H1 (cell line): ENCODE data around the gene MFAP3L. TPM values are rescaled to one million over a fixed set of nuclear protein-coding genes. Genes with fewer than 3 reads are reported as not detected.

Experiments
- BCL11A ChIP-seq, 2 experiments: IDR thresholded peaks; one replicate each; pipeline ENCODE4 v1.6.1; 2011; ENCODE audit warnings: low read depth in 2 of 2, low read length in 2 of 2, mild to moderate bottlenecking in 2 of 2
- EP300 ChIP-seq, 2 experiments: IDR thresholded peaks; 1 replicate in 1 of 2; 2 replicates in 1 of 2; pipeline ENCODE4 v1.6.1; 2011 to 2012; ENCODE audit warnings: low read depth in 2 of 2, low read length in 2 of 2, mild to moderate bottlenecking in 2 of 2, borderline replicate concordance in 1 of 2, inconsistent platforms in 1 of 2, moderate library complexity in 1 of 2
- KDM1A ChIP-seq: fragments of 200-600, 300-600 bp; sonication (generic); IDR thresholded peaks from 2 replicates; pipeline ENCODE4 v1.7.1; 2016; ENCODE audit warnings: mild to moderate bottlenecking, low read length, borderline replicate concordance
- MAX ChIP-seq: IDR thresholded peaks from 2 replicates; pipeline ENCODE4 v1.6.1; 2012; ENCODE audit warnings: inconsistent platforms
- POLR2A ChIP-seq, 2 experiments: IDR thresholded peaks; 1 replicate in 1 of 2; 2 replicates in 1 of 2; pipeline ENCODE4 v1.6.1; 2011; ENCODE audit warnings: low read depth in 2 of 2, low read length in 2 of 2, mild to moderate bottlenecking in 2 of 2; ENCODE audit errors: control extremely low read depth in 1 of 2
- TBP ChIP-seq: IDR thresholded peaks from 2 replicates; pipeline ENCODE4 v1.6.1; 2011; ENCODE audit warnings: low read depth, low read length, improper control_type of control experiment
- TEAD4 ChIP-seq: IDR thresholded peaks from 2 replicates; pipeline ENCODE4 v1.6.1; 2012; ENCODE audit warnings: low read depth, low read length, inconsistent platforms, mixed read lengths
- polyA plus RNA-seq, 7 experiments: library from polyadenylated mRNA; depleted of rRNA in 3 of 7; stranded (reverse) in 5 of 7; unstranded in 2 of 7; fragments of >200 nt in 5 of 7; fragments of 200-250 nt in 2 of 7; gene quantifications; 1 replicate in 5 of 7; 2 replicates in 1 of 7; 4 replicates in 1 of 7; pipeline versions ENCODE4 v1.2.1 to v1.2.3, GENCODE V29; 2011 to 2013; ENCODE audit warnings: missing spikeins in 2 of 7, mixed read lengths in 2 of 7
- total RNA-seq: library from RNA; stranded (reverse); fragmentation: NEBNext Ultra II Directional; extraction: Animal tissue kit (Norgen Biotek cat#: 25700); gene quantifications from 2 replicates; pipeline ENCODE4 v1.2.1, GENCODE V29; 2021
- TF ChIP-seq, protein P1 (sequence below): fragments of 300-600 bp; sonication (generic); IDR thresholded peaks from 2 replicates; pipeline ENCODE4 v1.7.1; 2012; ENCODE audit warnings: low read length, moderate library complexity, mild to moderate bottlenecking, inconsistent platforms; ENCODE audit not compliant: insufficient replicate concordance
- TF ChIP-seq, protein P2 (sequence below): IDR thresholded peaks from 2 replicates; pipeline ENCODE4 v1.6.1; 2011; ENCODE audit warnings: low read depth, mild to moderate bottlenecking, low read length; ENCODE audit not compliant: insufficient read depth

The MFAP3L gene
- total and polyA plus RNA-seq, 2 of the 8 experiments (the other 6 are each of a cell fraction or from before 2014, with no cell fraction given): 7.0 to 9.8 TPM

- TF ChIP-seq, protein P1, sequence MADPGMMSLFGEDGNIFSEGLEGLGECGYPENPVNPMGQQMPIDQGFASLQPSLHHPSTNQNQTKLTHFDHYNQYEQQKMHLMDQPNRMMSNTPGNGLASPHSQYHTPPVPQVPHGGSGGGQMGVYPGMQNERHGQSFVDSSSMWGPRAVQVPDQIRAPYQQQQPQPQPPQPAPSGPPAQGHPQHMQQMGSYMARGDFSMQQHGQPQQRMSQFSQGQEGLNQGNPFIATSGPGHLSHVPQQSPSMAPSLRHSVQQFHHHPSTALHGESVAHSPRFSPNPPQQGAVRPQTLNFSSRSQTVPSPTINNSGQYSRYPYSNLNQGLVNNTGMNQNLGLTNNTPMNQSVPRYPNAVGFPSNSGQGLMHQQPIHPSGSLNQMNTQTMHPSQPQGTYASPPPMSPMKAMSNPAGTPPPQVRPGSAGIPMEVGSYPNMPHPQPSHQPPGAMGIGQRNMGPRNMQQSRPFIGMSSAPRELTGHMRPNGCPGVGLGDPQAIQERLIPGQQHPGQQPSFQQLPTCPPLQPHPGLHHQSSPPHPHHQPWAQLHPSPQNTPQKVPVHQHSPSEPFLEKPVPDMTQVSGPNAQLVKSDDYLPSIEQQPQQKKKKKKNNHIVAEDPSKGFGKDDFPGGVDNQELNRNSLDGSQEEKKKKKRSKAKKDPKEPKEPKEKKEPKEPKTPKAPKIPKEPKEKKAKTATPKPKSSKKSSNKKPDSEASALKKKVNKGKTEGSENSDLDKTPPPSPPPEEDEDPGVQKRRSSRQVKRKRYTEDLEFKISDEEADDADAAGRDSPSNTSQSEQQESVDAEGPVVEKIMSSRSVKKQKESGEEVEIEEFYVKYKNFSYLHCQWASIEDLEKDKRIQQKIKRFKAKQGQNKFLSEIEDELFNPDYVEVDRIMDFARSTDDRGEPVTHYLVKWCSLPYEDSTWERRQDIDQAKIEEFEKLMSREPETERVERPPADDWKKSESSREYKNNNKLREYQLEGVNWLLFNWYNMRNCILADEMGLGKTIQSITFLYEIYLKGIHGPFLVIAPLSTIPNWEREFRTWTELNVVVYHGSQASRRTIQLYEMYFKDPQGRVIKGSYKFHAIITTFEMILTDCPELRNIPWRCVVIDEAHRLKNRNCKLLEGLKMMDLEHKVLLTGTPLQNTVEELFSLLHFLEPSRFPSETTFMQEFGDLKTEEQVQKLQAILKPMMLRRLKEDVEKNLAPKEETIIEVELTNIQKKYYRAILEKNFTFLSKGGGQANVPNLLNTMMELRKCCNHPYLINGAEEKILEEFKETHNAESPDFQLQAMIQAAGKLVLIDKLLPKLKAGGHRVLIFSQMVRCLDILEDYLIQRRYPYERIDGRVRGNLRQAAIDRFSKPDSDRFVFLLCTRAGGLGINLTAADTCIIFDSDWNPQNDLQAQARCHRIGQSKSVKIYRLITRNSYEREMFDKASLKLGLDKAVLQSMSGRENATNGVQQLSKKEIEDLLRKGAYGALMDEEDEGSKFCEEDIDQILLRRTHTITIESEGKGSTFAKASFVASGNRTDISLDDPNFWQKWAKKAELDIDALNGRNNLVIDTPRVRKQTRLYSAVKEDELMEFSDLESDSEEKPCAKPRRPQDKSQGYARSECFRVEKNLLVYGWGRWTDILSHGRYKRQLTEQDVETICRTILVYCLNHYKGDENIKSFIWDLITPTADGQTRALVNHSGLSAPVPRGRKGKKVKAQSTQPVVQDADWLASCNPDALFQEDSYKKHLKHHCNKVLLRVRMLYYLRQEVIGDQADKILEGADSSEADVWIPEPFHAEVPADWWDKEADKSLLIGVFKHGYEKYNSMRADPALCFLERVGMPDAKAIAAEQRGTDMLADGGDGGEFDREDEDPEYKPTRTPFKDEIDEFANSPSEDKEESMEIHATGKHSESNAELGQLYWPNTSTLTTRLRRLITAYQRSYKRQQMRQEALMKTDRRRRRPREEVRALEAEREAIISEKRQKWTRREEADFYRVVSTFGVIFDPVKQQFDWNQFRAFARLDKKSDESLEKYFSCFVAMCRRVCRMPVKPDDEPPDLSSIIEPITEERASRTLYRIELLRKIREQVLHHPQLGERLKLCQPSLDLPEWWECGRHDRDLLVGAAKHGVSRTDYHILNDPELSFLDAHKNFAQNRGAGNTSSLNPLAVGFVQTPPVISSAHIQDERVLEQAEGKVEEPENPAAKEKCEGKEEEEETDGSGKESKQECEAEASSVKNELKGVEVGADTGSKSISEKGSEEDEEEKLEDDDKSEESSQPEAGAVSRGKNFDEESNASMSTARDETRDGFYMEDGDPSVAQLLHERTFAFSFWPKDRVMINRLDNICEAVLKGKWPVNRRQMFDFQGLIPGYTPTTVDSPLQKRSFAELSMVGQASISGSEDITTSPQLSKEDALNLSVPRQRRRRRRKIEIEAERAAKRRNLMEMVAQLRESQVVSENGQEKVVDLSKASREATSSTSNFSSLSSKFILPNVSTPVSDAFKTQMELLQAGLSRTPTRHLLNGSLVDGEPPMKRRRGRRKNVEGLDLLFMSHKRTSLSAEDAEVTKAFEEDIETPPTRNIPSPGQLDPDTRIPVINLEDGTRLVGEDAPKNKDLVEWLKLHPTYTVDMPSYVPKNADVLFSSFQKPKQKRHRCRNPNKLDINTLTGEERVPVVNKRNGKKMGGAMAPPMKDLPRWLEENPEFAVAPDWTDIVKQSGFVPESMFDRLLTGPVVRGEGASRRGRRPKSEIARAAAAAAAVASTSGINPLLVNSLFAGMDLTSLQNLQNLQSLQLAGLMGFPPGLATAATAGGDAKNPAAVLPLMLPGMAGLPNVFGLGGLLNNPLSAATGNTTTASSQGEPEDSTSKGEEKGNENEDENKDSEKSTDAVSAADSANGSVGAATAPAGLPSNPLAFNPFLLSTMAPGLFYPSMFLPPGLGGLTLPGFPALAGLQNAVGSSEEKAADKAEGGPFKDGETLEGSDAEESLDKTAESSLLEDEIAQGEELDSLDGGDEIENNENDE: no peak
- TF ChIP-seq EP300 (IDR thresholded peaks at IDR 0.05; ENCODE audit: borderline replicate concordance in 1 of 2, low read depth in 2 of 2, low read length in 2 of 2) (no peak), KDM1A (no peak), TBP (no peak), POLR2A (IDR thresholded peaks at IDR 0.05; ENCODE audit: control extremely low read depth in 1 of 2, low read depth in 2 of 2, low read length in 2 of 2) (no peak), BCL11A (IDR thresholded peaks at IDR 0.05; ENCODE audit: low read depth in 2 of 2, low read length in 2 of 2) (no peak), TEAD4 (no peak), MAX (no peak)
- TF ChIP-seq, protein P2, sequence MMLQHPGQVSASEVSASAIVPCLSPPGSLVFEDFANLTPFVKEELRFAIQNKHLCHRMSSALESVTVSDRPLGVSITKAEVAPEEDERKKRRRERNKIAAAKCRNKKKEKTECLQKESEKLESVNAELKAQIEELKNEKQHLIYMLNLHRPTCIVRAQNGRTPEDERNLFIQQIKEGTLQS: no peak
These were observed 29.6 kb downstream of the MFAP3L start (continued) for GRCh38 chr4:169996379-169997240.
